Vagina (tissue), 2 donors: Measurements from ENCODE around the gene GAGE12F.
"Not testable (repeated sequence)": the region's sequence is repeated elsewhere in the genome, so short reads cannot be mapped to it uniquely, and the experiment has no call there.

Experiments used
- POLR2AphosphoS5 ChIP-seq, 2 donors: sonication (generic); formaldehyde crosslinking; IDR thresholded peaks; one replicate each; pipeline ENCODE4 v1.9.0; 2017; ENCODE audit warnings: antibody characterized with exemption in 2 of 2, mild to moderate bottlenecking in 2 of 2, low read depth in 1 of 2; ENCODE audit not compliant: insufficient read depth in 1 of 2
- TF ChIP-seq, protein P1 (sequence below), 3 experiments: fragments of 450-650 bp in 2 of 3; fragments of 200-600 bp in 1 of 3; sonication (generic) in 1 of 3; IDR thresholded peaks; one replicate each; pipeline ENCODE4 v1.5.1; 2017 to 2019; ENCODE audit warnings: antibody characterized with exemption in 3 of 3, mild to moderate bottlenecking in 2 of 3, moderate library complexity in 2 of 3

DNA sequence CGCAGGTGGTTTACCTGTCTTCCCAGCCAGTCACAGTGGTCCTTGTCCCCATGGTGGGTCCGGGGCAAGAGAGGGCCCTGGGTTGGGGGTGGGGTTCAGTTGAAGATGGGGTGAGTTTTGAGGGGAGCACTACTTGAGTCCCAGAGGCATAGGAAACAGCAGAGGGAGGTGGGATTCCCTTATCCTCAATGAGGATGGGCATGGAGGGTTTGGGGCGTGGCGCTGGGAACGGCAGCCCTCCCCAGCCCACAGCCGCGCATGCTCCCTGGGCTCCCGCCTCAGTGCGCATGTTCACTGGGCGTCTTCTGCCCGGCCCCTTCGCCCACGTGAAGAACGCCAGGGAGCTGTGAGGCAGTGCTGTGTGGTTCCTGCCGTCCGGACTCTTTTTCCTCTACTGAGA, 9.7 kb upstream of the GAGE12F start, which contains the start of gene GAGE12E:
- TF ChIP-seq, protein P1, sequence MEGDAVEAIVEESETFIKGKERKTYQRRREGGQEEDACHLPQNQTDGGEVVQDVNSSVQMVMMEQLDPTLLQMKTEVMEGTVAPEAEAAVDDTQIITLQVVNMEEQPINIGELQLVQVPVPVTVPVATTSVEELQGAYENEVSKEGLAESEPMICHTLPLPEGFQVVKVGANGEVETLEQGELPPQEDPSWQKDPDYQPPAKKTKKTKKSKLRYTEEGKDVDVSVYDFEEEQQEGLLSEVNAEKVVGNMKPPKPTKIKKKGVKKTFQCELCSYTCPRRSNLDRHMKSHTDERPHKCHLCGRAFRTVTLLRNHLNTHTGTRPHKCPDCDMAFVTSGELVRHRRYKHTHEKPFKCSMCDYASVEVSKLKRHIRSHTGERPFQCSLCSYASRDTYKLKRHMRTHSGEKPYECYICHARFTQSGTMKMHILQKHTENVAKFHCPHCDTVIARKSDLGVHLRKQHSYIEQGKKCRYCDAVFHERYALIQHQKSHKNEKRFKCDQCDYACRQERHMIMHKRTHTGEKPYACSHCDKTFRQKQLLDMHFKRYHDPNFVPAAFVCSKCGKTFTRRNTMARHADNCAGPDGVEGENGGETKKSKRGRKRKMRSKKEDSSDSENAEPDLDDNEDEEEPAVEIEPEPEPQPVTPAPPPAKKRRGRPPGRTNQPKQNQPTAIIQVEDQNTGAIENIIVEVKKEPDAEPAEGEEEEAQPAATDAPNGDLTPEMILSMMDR (IDR thresholded peaks at IDR 0.05), result not testable (repeated sequence)
- TF ChIP-seq POLR2AphosphoS5 (IDR thresholded peaks at IDR 0.05; ENCODE audit: insufficient read depth in 1 of 2, low read depth in 1 of 2), result not testable (repeated sequence)
